ENCODE data around the gene LONP2.

DNA sequence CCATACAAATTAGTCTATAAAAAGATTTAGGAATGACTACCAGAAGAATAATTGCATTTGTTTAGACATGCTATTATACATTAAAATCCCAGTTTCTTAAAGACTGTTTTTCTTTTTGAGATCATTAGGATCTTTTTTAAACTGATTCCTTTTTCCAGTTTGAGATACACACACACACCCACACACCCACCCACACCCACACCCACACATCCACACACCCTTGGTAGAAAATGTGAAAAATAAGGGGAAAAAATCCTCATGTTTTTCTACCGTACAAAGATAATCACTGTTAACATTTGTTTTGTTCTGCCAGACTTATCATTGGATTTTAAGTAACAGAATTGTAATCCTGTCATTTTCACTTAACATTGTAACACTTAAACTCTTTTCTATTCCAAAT, 30.4 kb downstream of the LONP2 start:
- TF ChIP-seq CTCF (IDR thresholded peaks at IDR 0.05) (no peak), POLR2A (IDR thresholded peaks at IDR 0.05) (no peak)
